NB4 (cell line): ENCODE results near the gene SHISA2.

ENCODE experiments used
- CTCF ChIP-seq: IDR thresholded peaks from one replicate; pipeline ENCODE4 v1.5.1; 2012; ENCODE audit warnings: low read depth, low read length
- MAX ChIP-seq: IDR thresholded peaks from 2 replicates; pipeline ENCODE4 v1.6.1; 2011; ENCODE audit warnings: low read depth, low read length
- POLR2A ChIP-seq: IDR thresholded peaks from 2 replicates; pipeline ENCODE4 v1.6.1; 2011; ENCODE audit warnings: mild to moderate bottlenecking; ENCODE audit not compliant: insufficient read length; ENCODE audit errors: extremely low read depth

GRCh38 chr13:26054896-26055295, 3.1 kb upstream of the SHISA2 start:
- TF ChIP-seq CTCF = no peak
- no peak for TF ChIP-seq MAX
- TF ChIP-seq POLR2A = no peak
